Activated CD8-positive, alpha-beta memory T cell treated with anti-CD3 and anti-CD28 coated beads, Interleukin-2, amount 50 U/mL, for 24 hours (primary cell): ENCODE results near the gene TMEM225B.
"Not testable (repeated sequence)": the region's sequence is repeated elsewhere in the genome, so short reads cannot be mapped to it uniquely, and the experiment has no call there.

Source experiments
- DNase-seq: peaks from one replicate; pipeline ENCODE4 v3.0.0-alpha.2; 2020; ENCODE audit errors: extremely low read depth

Gene TMEM225B

GRCh38 chr7:99623091-99623693 lies 25.1 kb downstream of the TMEM225B start:
- DNase-seq = no peak

- DNase-seq = no peak
Measured at GRCh38 chr7:99623702-99624447, 25.8 kb downstream of the TMEM225B start.

GRCh38 chr7:99624484-99624883 lies 26.4 kb downstream of the TMEM225B start:
- no peak for DNase-seq

GRCh38 chr7:99625321-99625720 lies 27.3 kb downstream of the TMEM225B start:
- no peak for DNase-seq

GRCh38 chr7:99625961-99626360 lies 27.9 kb downstream of the TMEM225B start:
- no peak for DNase-seq

GRCh38 chr7:99626661-99627060 lies 28.6 kb downstream of the TMEM225B start:
- no peak for DNase-seq

- DNase-seq = no peak
Measured at GRCh38 chr7:99627513-99627912, 29.4 kb downstream of the TMEM225B start.

- no peak for DNase-seq
Measured at GRCh38 chr7:99628471-99629465, 30.7 kb downstream of the TMEM225B start.

GRCh38 chr7:99629643-99630042 lies 31.6 kb downstream of the TMEM225B start:
- DNase-seq = no peak

GRCh38 chr7:99631295-99632109 lies 33.4 kb downstream of the TMEM225B start:
- DNase-seq = no peak

- DNase-seq = not testable (repeated sequence)
Measured at GRCh38 chr7:99637414-99637813, 39.3 kb downstream of the TMEM225B start.

GRCh38 chr7:99638731-99639130 lies 40.7 kb downstream of the TMEM225B start:
- no peak for DNase-seq

GRCh38 chr7:99639267-99639666 lies 41.2 kb downstream of the TMEM225B start:
- DNase-seq = no peak

GRCh38 chr7:99642027-99642426 lies 44.0 kb downstream of the TMEM225B start:
- DNase-seq = no peak

GRCh38 chr7:99643464-99643863 lies 45.4 kb downstream of the TMEM225B start:
- no peak for DNase-seq

- DNase-seq = no peak
Measured at GRCh38 chr7:99644431-99644830, 46.4 kb downstream of the TMEM225B start.

- DNase-seq = no peak
Measured at GRCh38 chr7:99645590-99645989, 47.5 kb downstream of the TMEM225B start.

GRCh38 chr7:99648843-99649242 lies 50.8 kb downstream of the TMEM225B start:
- no peak for DNase-seq

- no peak for DNase-seq
Measured at GRCh38 chr7:99651290-99651689, 53.2 kb downstream of the TMEM225B start.

- DNase-seq = no peak
Measured at GRCh38 chr7:99652671-99653070, 54.6 kb downstream of the TMEM225B start.

- not testable (repeated sequence) for DNase-seq
Measured at GRCh38 chr7:99653269-99653668, 55.2 kb downstream of the TMEM225B start.
